GM18517 (cell line): Measurements from ENCODE around the gene ZNF462.
A peak's percentile ranks its signal among the peaks of the same experiment; 100 is the strongest.
"Not testable (repeated sequence)": the region's sequence is repeated elsewhere in the genome, so short reads cannot be mapped to it uniquely, and the experiment has no call there.

ENCODE experiments used
- ATAC-seq: cut with Tn5 transposase; IDR thresholded peaks from one replicate; pipeline ENCODE4 v1.9.1; 2021; ENCODE audit warnings: mild to moderate bottlenecking, moderate library complexity; ENCODE audit not compliant: unreplicated experiment

The ZNF462 gene

DNA sequence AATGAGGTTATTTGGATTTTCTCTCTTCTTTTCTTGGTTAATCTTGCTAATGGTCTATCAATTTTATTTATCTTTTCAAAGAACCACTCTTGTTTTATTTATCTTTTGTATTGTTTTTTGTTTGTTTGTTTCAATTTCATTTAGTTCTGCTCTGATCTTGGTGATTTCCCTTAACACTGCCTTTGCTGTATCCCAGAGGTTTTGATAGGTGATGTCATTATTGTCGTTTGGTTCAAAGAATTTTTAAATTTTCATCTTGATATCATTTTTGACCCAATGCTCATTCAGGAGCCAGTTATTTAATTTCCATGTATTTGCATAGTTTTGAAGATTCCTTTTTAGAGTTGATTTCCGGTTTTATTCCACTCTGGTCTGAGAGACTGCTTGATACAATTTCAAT lies 126.9 kb downstream of the ZNF462 start:
- not testable (repeated sequence) for ATAC-seq

DNA sequence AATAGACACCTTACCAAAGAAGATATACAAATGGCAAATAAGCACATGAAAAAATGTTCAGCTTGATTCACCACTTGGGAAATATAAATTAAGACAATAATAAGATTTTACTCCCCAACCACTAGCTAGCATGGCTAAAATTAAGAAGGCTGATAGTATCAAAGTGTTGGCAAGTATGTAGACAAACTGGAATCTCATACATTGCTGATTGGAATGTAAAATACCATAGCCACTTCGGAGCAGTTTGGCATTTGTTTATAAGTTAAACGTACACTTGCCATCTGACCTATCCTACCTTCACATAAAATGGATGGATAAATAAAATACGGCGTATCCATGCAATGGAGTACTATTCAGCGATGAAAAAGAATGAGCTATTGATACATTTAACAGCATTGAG lies 129.2 kb downstream of the ZNF462 start:
- no peak for ATAC-seq

DNA sequence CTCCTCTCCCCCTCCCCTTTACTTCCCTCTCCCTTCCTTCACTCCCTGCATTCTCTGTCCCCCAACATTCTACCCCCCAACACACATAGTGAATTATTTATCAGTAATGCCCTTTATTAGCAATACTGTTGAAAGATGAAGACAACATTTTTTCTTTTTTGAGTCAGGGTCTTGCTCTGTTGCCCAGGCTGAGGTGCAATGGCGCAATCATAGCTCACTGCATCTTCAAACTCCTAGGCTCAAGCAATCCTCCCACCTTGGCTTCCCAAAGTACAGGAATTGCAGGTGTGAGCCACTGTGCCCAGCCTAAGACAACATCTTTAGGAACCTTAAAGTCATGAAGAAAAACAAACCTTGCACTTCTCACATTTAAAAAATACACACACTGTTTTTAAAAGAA lies 130.6 kb downstream of the ZNF462 start:
- no peak for ATAC-seq

DNA sequence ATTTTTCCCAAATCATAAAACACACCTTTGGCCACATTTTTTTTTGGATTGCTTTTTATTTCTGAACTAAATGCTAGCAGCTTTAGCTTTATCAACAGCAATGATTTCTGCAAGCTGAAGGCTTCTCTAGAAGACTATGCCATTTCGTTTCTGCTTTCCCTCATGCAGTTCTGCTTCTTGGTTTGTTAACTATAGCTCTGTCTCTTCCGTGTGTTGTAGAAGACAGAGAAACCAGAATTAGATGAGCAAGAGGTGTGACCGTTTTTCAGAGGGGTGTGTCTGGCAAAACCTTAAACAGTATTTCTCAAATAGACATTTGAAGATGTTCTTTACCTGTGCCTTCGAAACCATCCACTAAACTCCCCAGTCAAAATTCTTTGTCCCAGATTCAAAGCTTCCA lies 131.5 kb downstream of the ZNF462 start:
- no peak for ATAC-seq

DNA sequence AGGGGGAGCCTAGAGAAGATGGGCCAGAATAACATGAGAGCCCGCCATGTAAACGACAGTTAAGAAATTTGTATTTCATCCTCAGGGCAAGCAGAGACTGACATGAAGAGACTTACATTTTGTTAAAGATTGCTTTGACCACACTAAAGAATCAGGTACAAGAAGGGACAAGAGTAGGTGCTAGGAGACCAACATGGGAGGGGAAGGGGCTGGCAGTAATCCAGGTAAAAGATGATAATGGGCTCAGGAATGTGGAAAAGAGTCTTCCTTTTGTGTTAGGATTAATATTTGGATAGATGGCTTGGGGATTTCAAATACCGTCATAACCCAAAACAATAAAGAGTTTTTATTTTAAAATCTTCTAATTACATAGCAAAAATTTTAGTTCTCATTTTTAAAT lies 137.3 kb downstream of the ZNF462 start:
- ATAC-seq = no peak

DNA sequence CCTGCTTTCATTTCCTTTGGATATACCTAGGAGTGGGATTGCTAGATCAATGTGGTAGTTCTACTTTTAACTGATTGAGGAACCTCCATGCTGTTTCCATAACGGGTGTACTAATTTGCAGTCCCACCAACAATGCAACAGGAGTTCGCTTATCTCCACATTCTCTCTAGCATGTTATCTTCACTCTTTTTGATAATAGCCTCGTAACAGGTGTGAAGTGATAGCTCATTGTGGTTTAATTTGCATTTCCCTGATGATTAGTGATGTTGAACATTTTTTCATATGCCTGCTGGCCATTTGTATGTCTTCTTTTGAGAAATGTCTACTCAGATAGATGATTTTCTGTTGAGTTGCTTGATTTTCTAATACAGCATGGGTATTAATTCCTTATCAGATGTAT lies 142.2 kb downstream of the ZNF462 start:
- no peak for ATAC-seq

DNA sequence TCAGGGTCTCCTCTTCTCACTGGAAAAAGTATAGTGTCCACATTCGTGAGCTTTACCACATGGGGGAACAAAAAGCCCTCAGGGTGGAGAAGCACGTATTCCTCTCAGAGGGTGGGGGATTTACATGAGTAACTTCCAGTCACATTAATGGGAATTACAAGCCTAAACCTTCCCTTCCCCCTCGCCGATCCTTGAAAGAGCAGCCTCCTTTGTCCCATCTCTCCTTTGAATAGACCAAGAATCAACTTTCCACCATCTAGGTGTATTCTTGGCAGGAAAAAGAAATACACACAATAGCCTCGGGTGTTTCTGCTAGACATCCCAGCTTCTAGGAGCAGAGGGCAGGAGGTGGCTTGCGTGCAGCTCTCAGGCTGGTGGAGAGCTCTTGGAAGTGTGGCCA lies 144.4 kb downstream of the ZNF462 start:
- no peak for ATAC-seq

DNA sequence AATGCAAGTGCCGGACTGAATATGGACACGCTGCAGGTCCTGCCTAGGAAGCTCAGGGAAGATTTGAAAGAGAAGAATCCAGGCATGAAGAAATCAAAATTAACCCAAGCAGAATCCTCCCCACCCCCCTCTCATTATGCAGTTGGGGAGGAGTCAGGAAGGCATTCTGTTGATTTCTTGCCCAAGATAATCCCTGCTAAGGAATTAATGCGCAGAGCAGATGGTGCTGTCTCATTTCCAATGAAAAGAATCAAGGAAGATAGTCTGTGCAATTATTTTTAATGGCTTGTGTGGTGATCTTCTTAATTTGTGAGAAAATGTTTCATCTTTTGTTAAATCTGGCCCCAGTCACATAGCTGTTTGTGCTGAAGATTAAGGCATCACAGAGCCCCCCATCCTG lies 145.0 kb downstream of the ZNF462 start:
- ATAC-seq = no peak

DNA sequence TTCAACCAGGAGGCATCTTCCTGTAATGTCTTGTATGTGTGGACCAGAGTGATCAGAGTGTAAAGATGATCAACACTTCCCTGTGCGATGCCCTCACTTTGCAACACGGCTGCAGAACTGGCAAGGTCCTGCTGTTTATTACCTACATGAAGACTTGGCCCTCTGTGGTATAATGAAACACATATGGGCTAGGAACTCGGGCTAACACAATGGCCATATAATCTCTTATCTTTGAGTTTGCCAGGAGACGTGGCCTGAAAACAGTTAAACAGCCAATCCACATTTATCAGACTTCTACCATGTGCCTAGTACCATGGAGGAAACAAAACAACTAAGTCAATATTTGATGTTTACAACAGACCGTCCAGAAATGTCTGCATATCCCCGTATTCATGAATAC lies 145.5 kb downstream of the ZNF462 start:
- no peak for ATAC-seq

DNA sequence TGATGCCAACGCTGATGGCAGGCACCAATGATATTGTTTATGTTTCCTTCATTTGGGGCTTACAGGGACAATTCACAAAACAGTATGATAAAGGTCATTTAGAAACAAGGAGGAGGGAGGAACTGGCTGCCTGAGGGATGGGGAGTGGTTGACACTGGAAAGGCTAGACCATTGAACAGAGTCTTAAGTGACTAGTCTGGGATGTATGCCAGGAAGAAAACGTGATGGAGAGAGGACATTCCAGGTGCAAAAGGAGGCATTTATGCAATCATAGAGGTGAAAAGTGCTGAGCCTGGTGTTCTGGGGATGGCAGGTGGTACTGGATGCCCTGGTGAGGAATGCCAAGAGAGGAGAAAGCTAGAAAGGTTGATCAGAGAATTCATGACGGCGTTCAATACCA lies 153.4 kb downstream of the ZNF462 start:
- ATAC-seq = no peak

DNA sequence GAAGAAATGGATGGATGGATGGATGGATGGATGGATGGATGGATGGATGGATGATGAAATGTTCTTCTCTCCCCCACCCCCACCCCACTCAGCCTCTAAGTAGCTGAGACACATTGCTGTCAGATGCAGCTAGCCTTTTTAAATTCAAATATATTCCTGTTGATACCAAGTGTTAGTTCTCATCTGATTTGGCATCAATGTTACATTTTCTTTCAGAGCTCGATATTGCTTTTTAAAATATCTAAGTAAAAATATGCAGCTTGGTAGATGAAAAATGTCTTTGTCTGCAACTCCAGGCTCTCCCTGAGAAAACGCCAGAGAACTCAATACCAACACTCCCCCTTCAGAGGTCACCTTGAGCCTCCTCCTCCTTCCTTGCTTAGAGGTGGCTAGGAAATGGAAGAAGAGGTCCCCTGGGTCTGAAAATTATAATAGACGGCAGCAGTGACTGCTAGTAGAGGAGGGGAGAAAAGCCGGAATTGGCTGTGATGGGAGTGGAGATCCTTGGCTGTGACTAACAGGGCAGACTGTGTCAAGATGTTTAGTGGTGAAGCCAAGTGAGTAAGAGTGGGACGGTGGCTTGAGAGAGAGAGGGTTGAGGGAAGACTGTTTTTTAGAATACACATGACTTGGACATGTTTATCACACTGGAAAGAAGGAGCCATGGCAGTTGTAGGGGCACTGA lies 156.0 kb downstream of the ZNF462 start:
- no peak for ATAC-seq

DNA sequence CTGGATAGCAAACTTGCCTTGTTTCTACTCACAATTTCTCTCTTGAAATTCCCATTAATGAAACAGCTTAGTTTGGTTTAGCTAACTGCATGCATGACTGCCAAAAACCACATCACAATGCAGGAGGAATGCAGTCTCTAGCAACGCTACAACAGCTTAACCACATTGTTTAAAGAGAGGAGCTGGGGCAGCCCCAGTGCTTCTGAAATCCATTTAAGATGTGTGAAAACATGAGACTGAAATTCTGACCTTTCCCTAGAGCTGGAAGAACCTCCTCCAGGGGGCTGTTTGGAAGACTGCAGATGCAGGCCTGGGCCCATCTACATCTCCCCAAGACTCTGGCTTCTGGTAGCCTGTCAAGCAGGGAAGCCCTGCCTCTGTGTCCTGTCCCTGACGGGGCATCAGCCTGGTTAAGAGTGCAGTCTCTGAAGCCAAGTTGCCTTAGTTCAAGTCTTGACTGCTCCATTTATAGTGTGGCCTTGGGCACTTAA lies 157.1 kb downstream of the ZNF462 start:
- ATAC-seq = no peak

DNA sequence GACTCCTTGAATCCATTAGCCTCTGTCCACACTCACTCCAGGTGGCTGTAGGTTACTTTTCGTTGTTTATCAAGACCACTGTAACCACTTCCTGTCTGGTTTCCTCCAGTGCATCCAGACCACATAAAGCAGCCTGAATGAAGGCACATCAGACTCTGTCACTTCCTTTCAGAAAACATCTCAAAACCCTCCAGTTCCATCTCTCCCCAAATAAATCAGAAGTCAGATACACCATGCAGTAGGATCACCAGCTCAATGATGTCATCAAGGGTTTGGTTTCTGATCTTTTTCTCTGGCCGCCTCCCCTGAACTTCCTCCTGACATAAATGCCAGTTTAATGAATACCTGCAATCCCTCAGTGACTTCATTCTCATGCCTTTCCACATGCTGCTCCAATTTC lies 161.2 kb downstream of the ZNF462 start:
- ATAC-seq = no peak

DNA sequence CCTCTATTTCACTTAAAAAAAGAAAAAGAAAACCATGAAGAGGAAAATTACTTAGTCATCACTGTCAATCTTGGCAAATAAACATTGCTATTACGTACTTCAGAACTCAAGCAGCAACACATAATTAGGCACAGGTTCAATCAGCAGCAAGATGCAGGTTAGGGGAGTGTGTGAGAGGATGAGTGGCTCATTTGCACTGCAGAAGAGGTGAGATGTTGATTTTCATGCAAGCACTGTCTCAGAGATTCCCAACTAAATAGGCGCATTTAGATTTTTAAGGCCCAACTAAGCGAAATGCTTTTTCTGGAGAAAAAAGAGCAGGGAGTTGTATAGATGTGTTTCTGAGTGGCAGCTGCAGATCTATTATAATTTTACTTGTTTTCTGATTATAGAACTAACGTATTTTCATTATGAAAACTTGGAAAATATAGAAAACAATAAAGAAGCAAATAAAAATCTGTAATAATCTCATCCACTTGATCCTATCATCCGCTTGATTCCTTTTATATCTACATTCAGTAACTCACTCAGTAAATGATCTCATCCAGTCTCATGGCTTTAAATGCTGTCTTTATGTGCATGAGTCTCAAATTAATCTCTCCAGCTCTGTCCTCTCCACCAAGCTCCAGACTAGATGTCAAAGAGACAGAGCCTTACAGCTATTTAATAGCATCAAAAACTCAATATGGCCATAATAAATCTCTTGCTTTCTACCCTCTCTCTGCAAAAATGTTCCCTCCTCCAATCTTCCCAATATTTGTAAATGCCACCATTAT lies 162.5 kb downstream of the ZNF462 start:
- no peak for ATAC-seq

DNA sequence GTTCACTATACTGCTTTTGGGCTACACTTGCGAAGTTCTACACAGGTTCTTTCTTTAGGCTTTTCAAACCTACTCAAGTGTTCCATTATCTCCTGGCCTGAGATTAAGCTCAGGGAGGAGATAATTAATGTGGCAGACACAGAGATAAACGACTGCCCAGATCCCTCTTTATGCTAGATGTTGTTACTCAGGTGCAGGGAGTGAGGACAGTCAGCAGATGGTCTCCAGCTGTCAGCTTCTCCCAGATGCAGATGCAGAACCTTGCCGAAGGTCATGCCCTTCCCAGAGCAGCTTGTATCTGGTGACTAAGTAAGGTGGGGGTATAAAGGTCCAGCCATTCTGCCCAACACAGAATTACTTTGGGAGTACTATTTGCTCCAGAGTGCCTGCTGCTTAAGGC lies 166.2 kb downstream of the ZNF462 start:
- no peak for ATAC-seq

DNA sequence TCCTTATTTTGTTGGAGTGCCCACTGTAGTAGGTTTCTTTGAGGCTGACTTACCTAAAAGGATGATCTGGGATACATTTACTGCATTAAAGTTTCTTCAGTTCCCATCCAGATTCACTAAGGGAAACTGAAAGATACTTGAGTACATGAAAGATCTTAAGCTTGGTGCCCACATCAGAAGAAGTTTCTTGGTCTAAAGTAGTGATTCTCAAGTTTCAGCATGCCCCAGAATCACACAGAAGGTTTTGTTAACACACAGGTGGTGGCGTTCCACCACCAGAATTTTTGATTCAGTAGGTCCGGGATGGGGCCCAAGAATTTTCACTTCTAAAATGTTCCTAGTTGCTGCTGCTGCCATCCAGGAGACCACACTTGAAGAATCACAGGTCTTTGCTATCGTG lies 171.0 kb downstream of the ZNF462 start:
- no peak for ATAC-seq

DNA sequence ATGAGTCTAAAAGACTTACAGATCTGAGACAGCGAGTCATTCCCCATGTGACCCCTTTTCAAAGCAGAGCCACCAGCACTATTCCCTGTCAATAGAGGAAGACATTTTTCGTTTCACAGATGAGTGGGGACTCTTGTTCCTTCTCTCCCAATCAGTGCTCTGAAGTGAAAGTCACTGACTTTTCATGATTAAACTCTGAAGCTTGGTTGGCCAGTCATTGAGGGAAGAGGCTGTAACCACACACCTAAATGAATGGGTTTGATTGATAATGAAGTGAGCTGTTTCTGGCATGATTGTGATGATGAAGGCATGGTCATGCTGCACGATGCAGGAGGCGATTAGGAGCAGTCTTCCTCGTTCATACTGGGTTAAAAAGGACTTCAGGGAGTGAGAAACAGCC lies 171.9 kb downstream of the ZNF462 start:
- ATAC-seq = no peak

DNA sequence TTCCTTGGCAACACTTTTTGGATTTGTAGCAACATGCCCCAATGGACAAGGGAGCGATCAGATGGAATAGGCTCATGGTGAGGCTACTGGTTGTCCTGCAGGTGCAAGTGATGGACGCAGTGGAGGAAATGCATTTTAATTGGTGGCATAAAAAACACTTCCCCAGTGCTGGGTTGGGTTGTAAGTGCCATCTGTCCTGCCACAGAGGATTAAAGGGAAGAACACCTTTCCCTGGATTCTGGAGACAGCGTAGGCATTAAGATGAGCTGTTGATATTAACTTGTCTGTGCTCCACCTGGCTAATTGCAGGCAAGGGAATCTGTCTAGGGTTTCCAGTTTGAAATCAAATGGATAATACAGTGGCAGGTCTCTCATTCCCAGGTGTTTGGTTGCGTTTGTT lies 173.4 kb downstream of the ZNF462 start:
- no peak for ATAC-seq

DNA sequence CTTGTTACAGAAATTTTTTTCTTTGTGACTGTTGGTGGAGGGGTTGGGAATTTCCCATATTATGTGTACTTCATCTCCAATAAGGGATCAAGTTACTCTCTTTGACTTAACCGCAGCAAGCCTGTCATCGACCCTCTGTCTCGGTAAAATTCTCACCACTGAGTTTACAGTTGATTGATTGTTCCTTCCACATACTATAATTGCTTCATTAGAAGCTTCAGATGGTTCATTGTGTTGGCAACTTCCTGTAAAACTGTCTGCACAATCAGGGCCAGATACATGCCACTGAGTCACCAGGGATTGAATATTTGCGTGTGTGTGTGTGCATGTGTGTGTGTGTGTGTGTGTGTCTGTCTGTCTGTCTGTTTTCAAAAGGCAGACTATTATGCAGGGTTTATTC lies 176.6 kb downstream of the ZNF462 start:
- no peak for ATAC-seq

DNA sequence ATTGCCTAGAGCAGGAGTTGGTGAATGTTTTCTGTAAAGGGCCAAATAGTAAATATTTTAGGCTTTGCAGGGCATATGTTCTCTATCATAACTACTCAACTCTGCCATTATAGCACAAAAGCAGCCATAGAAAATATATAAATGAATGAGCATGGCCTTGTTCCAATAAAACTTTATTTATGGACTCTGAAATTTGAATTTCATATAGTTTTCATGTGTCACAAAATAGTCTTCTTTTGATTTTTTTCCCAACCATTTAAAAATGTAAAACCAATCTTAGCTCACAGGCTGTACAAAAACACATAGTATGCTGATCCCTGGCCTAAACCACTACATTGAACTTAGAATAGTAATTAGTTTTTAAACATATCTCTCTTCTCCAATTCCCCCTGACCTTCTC lies 179.6 kb downstream of the ZNF462 start:
- ATAC-seq = no peak

DNA sequence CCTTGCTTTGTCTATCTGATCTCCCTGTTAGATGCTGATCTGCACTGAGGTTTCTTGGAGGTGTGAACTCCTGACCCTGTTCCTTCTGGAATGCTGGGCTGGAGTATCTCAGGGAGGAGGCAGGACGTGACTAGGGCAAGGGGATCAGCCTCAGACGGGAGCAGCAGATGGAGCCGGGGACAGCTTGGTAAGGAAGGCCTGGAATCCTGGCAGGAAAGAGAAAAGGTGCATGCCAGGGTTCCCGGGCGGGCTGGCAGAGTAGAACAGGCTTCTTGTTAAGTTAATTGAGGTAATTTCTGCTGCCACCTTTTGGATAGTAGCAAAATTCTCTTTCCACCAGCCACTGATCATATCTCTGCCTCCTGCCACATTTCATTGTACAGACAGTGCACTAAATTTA lies 180.9 kb downstream of the ZNF462 start:
- ATAC-seq = no peak

DNA sequence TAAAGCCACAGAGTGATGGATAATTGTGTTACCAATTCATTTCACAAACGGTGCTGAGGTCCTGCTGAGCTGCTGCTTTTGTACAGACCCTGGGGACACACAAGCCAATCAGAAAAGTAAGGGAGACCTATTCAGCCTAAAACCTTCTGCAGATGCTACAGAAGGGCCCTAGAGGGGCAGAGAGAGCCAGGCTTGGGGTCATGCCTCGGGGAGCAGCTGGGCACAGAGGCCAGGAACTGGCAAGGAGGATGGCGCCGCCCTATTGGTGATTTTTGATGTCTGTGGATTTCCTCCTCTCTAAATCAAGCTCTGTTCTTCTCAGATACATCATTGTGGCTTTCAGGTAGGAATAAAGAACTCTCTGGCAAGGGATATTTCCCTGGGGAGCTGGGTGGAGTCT lies 181.9 kb downstream of the ZNF462 start:
- ATAC-seq = no peak

DNA sequence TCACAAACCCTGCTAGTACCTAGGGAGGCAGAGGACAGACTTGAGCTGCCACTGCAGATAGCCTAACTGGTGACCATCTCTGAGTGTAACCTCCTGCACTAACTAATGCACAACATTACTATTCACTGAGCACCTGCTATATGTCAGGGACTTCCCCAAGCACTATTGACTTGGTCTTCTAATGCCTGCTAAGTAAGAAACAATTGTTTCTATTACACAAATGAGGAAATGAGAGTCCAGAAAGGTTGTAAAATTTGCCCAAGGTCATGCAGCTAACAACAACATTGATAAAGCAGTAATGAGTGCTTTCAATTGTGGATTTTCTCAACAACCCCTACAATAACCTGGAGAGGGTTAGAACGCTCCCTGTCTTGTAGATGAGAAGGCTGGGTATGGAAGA lies 183.7 kb downstream of the ZNF462 start:
- ATAC-seq = peak; percentile 97
